Prostate gland (tissue), 2 donors: ENCODE results near the gene ARHGAP21.

Experiments used
- CTCF ChIP-seq, 4 experiments: fragments of 200-600 bp in 2 of 4; fragments of 450-650 bp in 2 of 4; sonication (generic) in 2 of 4; IDR thresholded peaks; 1 replicate in 3 of 4; 2 replicates in 1 of 4; pipeline ENCODE4 v1.5.1; 2016 to 2019; ENCODE audit warnings: antibody characterized with exemption in 4 of 4, mild to moderate bottlenecking in 2 of 4, moderate library complexity in 2 of 4
- POLR2A ChIP-seq: fragments of 450-650 bp; IDR thresholded peaks from one replicate; pipeline ENCODE4 v1.6.1; 2016; ENCODE audit warnings: antibody characterized with exemption, mild to moderate bottlenecking
- POLR2AphosphoS5 ChIP-seq: sonication (generic); formaldehyde crosslinking; IDR thresholded peaks from one replicate; pipeline ENCODE4 v1.6.1; 2017; ENCODE audit warnings: antibody characterized with exemption

DNA sequence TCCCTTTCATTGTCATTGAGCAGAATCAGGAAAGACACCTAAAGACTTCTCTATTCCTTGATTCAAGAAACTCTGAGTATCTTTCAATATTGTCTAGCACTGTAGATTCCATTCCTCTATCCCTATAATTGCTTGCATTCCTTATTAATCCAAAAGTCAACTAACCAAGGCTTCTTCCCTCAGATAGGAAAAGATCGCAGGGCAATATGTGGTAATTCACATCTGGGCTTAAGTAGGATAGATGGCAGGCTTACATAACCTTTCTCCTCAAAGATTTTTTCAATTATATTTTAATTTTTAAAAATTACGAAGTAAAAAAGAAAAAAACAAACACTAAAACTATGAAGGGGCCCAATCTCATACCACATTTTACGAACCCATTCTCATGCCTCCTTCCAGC is 7.1 kb upstream of the ARHGAP21 start:
- TF ChIP-seq CTCF (IDR thresholded peaks at IDR 0.05) (no peak), POLR2A (no peak), POLR2AphosphoS5 (no peak)
